Upper lobe of right lung (tissue), 1 donor: ENCODE results near the gene KCNMA1. TPM values are rescaled to one million over a fixed set of nuclear protein-coding genes. Genes with fewer than 3 reads are reported as not detected.

Experiments used
- ATAC-seq: fragments of 200-7000 bp; cut with Tn5 transposase; one replicate; pipeline ENCODE4 v1.9.1; 2020; ENCODE audit warnings: mild to moderate bottlenecking, moderate library complexity
- DNase-seq: peaks from one replicate; pipeline ENCODE4 v3.0.0-alpha.2; 2020
- H3K27ac ChIP-seq: fragments of 200-600 bp; one replicate; pipeline ENCODE4 v1.8.0; 2022
- H3K27me3 ChIP-seq: fragments of 200-600 bp; one replicate; pipeline ENCODE4 v1.8.0; 2022; ENCODE audit warnings: mild to moderate bottlenecking
- H3K36me3 ChIP-seq: fragments of 200-600 bp; one replicate; pipeline ENCODE4 v1.8.0; 2022
- H3K4me1 ChIP-seq: fragments of 200-600 bp; one replicate; pipeline ENCODE4 v1.8.0; 2022
- H3K4me3 ChIP-seq: fragments of 200-600 bp; one replicate; pipeline ENCODE4 v1.8.0; 2022; ENCODE audit warnings: mild to moderate bottlenecking
- H3K9me3 ChIP-seq: fragments of 200-600 bp; one replicate; pipeline ENCODE4 v1.8.0; 2022
- CTCF ChIP-seq: fragments of 200-600 bp; IDR thresholded peaks from one replicate; pipeline ENCODE4 v1.8.0; 2022; ENCODE audit warnings: antibody characterized with exemption
- intact Hi-C: fragments of 100-400 bp; cut with DNase I; formaldehyde crosslinking; loops from one replicate; pipeline ENCODE4 v1.11.0; 2022
- total RNA-seq: library from RNA; stranded (reverse); fragmentation: NEBNext Ultra II Directional; extraction: Animal tissue kit (Norgen Biotek cat#: 25700); gene quantifications from one replicate; pipeline ENCODE4 v1.2.1, GENCODE V29; 2021
- donor health status: DM: no; HTN: yes; CAD: no; lungs with severe emphysema.

Gene KCNMA1
- total RNA-seq, 1 donor from 2014 or later: 26.3 TPM

GRCh38 chr10:77131214-77131613, 506.4 kb downstream of the KCNMA1 start:
- TF ChIP-seq CTCF: no peak
- Histone ChIP-seq H3K4me3 (no peak overlapping the region), H3K4me1 (no peaks in the 10 kb centered on the region), H3K36me3 (no peaks in the 10 kb centered on the region), H3K27ac (no peak overlapping the region), H3K9me3 (no peaks in the 10 kb centered on the region), H3K27me3 (no peaks in the 10 kb centered on the region)
- intact Hi-C loops: no loop called here
- DNase-seq: no peak
- ATAC-seq: no peak

GRCh38 chr10:77127243-77127642, 510.4 kb downstream of the KCNMA1 start:
- Histone ChIP-seq H3K4me1 (no peaks in the 10 kb centered on the region), H3K27me3 (no peaks in the 10 kb centered on the region), H3K27ac (no peak overlapping the region), H3K4me3 (no peak overlapping the region), H3K9me3 (no peaks in the 10 kb centered on the region), H3K36me3 (no peaks in the 10 kb centered on the region)
- ATAC-seq (no peak), DNase-seq (no peak)
- TF ChIP-seq CTCF: no peak
- intact Hi-C loops: no loop called here

GRCh38 chr10:77125231-77125630, 512.4 kb downstream of the KCNMA1 start:
- Histone ChIP-seq H3K27ac (no peak overlapping the region), H3K27me3 (no peaks in the 10 kb centered on the region), H3K4me3 (no peak overlapping the region), H3K36me3 (no peaks in the 10 kb centered on the region), H3K4me1 (no peaks in the 10 kb centered on the region), H3K9me3 (no peaks in the 10 kb centered on the region)
- ATAC-seq: no peak
- no peak for DNase-seq
- no peak for TF ChIP-seq CTCF
- intact Hi-C loops: no loop called here

GRCh38 chr10:77123330-77123729, 514.3 kb downstream of the KCNMA1 start:
- intact Hi-C loops: no loop called here
- no peak for ATAC-seq
- no peak for TF ChIP-seq CTCF
- H3K36me3 ChIP-seq: no peaks in the 10 kb centered on the region
- no peak overlapping the region for H3K27ac ChIP-seq
- H3K4me1 ChIP-seq: no peaks in the 10 kb centered on the region
- no peaks in the 10 kb centered on the region for H3K9me3 ChIP-seq
- H3K4me3 ChIP-seq: no peak overlapping the region
- no peaks in the 10 kb centered on the region for H3K27me3 ChIP-seq
- DNase-seq: no peak

GRCh38 chr10:77121829-77122228, 515.8 kb downstream of the KCNMA1 start:
- H3K4me1 ChIP-seq: no peaks in the 10 kb centered on the region
- DNase-seq: no peak
- ATAC-seq: no peak
- H3K27ac ChIP-seq: no peak overlapping the region
- H3K36me3 ChIP-seq: no peaks in the 10 kb centered on the region
- H3K4me3 ChIP-seq: no peak overlapping the region
- intact Hi-C loops: no loop called here
- no peaks in the 10 kb centered on the region for H3K9me3 ChIP-seq
- no peak for TF ChIP-seq CTCF
- no peaks in the 10 kb centered on the region for H3K27me3 ChIP-seq

- H3K27ac ChIP-seq: no peak overlapping the region
- intact Hi-C loops: no loop called here
- ATAC-seq: no peak
- no peaks in the 10 kb centered on the region for H3K36me3 ChIP-seq
- H3K4me1 ChIP-seq: no peaks in the 10 kb centered on the region
- no peak for DNase-seq
- H3K4me3 ChIP-seq: no peak overlapping the region
- no peak for TF ChIP-seq CTCF
- no peaks in the 10 kb centered on the region for H3K9me3 ChIP-seq
- no peaks in the 10 kb centered on the region for H3K27me3 ChIP-seq
Observed at GRCh38 chr10:77120666-77121376, 516.8 kb downstream of the KCNMA1 start.
